Mesenchymal stem cell (in vitro differentiated cells and primary cell): ENCODE measurements around the gene METTL8.

Experiments
- DNase-seq: peaks from one replicate; pipeline ENCODE4 v3.0.0-alpha.2; 2013
- H2AFZ ChIP-seq: one replicate; pipeline ENCODE4 v1.6.1; 2013; ENCODE audit warnings: low read depth, mild to moderate bottlenecking, control low read depth, inconsistent platforms, low read length, moderate library complexity
- H2AK5ac ChIP-seq: 2 replicates; pipeline ENCODE4 v1.6.1; 2013; ENCODE audit warnings: low read length, moderate library complexity, mild to moderate bottlenecking, inconsistent platforms; ENCODE audit not compliant: severe bottlenecking
- H2BK120ac ChIP-seq: one replicate; pipeline ENCODE4 v1.6.1; 2013; ENCODE audit warnings: low read depth, mild to moderate bottlenecking, inconsistent platforms, low read length, moderate library complexity
- H2BK12ac ChIP-seq, 2 experiments: one replicate each; pipeline ENCODE4 v1.6.1; 2013; ENCODE audit warnings: inconsistent platforms in 2 of 2, low read length in 2 of 2, mild to moderate bottlenecking in 2 of 2, moderate library complexity in 2 of 2, control low read depth in 1 of 2
- H2BK15ac ChIP-seq: one replicate; pipeline ENCODE4 v1.6.1; 2013; ENCODE audit warnings: mild to moderate bottlenecking, low read depth, inconsistent platforms; ENCODE audit not compliant: poor library complexity, severe bottlenecking
- H2BK5ac ChIP-seq: 2 replicates; pipeline ENCODE4 v1.6.1; 2013; ENCODE audit warnings: low read depth, mild to moderate bottlenecking, low read length, control low read depth, inconsistent platforms; ENCODE audit not compliant: poor library complexity, severe bottlenecking
- H3K14ac ChIP-seq, 2 experiments: one replicate each; pipeline ENCODE4 v1.6.1; 2013; ENCODE audit warnings: inconsistent platforms in 2 of 2, low read length in 2 of 2, control low read depth in 1 of 2, mild to moderate bottlenecking in 1 of 2, moderate library complexity in 1 of 2
- H3K18ac ChIP-seq, 2 experiments: one replicate each; pipeline ENCODE4 v1.6.1; 2013; ENCODE audit warnings: inconsistent platforms in 2 of 2, low read length in 2 of 2, control low read depth in 1 of 2, low read depth in 1 of 2, mild to moderate bottlenecking in 1 of 2
- H3K23ac ChIP-seq, 2 experiments: one replicate each; pipeline ENCODE4 v1.6.1; 2013; ENCODE audit warnings: inconsistent platforms in 2 of 2, low read length in 2 of 2, mild to moderate bottlenecking in 2 of 2, moderate library complexity in 2 of 2, control low read depth in 1 of 2
- H3K27ac ChIP-seq: 2 replicates; pipeline ENCODE4 v1.5.1; 2013; ENCODE audit warnings: mild to moderate bottlenecking, moderate library complexity, low read length, control low read depth, inconsistent platforms; ENCODE audit not compliant: poor library complexity, severe bottlenecking
- H3K27me3 ChIP-seq, 2 experiments: 2 replicates each; pipeline versions ENCODE4 v1.6.1 to v1.7.0; 2013; ENCODE audit warnings: low read length in 2 of 2, mild to moderate bottlenecking in 2 of 2, moderate library complexity in 2 of 2, control low read depth in 1 of 2, inconsistent platforms in 1 of 2; ENCODE audit not compliant: control insufficient read depth in 1 of 2, insufficient read depth in 1 of 2
- H3K36me3 ChIP-seq, 2 experiments: 2 replicates each; pipeline versions ENCODE4 v1.6.1 to v1.7.0; 2013; ENCODE audit warnings: low read length in 2 of 2, control low read depth in 1 of 2, inconsistent platforms in 1 of 2, low read depth in 1 of 2, mild to moderate bottlenecking in 1 of 2; ENCODE audit not compliant: insufficient read depth in 2 of 2, control insufficient read depth in 1 of 2
- H3K4ac ChIP-seq, 2 experiments: one replicate each; pipeline ENCODE4 v1.6.1; 2013; ENCODE audit warnings: inconsistent platforms in 2 of 2, low read length in 2 of 2, mild to moderate bottlenecking in 2 of 2, moderate library complexity in 2 of 2, control low read depth in 1 of 2, low read depth in 1 of 2
- H3K4me1 ChIP-seq: 2 replicates; pipeline ENCODE4 v1.6.1; 2013; ENCODE audit warnings: low read depth, low read length, control low read depth; ENCODE audit not compliant: control insufficient read depth, insufficient read depth
- H3K4me2 ChIP-seq: 2 replicates; pipeline ENCODE4 v1.6.1; 2013; ENCODE audit warnings: low read length, mild to moderate bottlenecking, inconsistent platforms; ENCODE audit not compliant: poor library complexity, severe bottlenecking
- H3K4me3 ChIP-seq, 2 experiments: 2 replicates each; pipeline versions ENCODE4 v1.5.1 to v1.7.0; 2013; ENCODE audit warnings: low read length in 2 of 2, mild to moderate bottlenecking in 2 of 2, control low read depth in 1 of 2, low read depth in 1 of 2; ENCODE audit not compliant: insufficient read depth in 1 of 2
- H3K79me1 ChIP-seq: replicated peaks from 2 replicates; pipeline ENCODE4 v1.6.1; 2013; ENCODE audit warnings: mild to moderate bottlenecking, control low read depth, low read length, inconsistent platforms; ENCODE audit not compliant: poor library complexity, severe bottlenecking
- H3K9ac ChIP-seq: 2 replicates; pipeline ENCODE4 v1.7.0; 2013; ENCODE audit warnings: mild to moderate bottlenecking, low read length, moderate library complexity
- H3K9me3 ChIP-seq: 2 replicates; pipeline ENCODE4 v1.7.0; 2013; ENCODE audit warnings: mild to moderate bottlenecking, low read length; ENCODE audit not compliant: control insufficient read depth
- H4K8ac ChIP-seq: one replicate; pipeline ENCODE4 v1.6.1; 2013; ENCODE audit warnings: inconsistent platforms, mild to moderate bottlenecking, low read length, moderate library complexity
- H4K91ac ChIP-seq: one replicate; pipeline ENCODE4 v1.6.1; 2013; ENCODE audit warnings: mild to moderate bottlenecking, low read length, inconsistent platforms
- WGBS: methylation state at CpG from one replicate; pipeline ENCODE4 v1.1.7; 2013; ENCODE audit warnings: mixed read lengths; 5-methylcytosine and 5-hydroxymethylcytosine counted together

Gene METTL8

DNA sequence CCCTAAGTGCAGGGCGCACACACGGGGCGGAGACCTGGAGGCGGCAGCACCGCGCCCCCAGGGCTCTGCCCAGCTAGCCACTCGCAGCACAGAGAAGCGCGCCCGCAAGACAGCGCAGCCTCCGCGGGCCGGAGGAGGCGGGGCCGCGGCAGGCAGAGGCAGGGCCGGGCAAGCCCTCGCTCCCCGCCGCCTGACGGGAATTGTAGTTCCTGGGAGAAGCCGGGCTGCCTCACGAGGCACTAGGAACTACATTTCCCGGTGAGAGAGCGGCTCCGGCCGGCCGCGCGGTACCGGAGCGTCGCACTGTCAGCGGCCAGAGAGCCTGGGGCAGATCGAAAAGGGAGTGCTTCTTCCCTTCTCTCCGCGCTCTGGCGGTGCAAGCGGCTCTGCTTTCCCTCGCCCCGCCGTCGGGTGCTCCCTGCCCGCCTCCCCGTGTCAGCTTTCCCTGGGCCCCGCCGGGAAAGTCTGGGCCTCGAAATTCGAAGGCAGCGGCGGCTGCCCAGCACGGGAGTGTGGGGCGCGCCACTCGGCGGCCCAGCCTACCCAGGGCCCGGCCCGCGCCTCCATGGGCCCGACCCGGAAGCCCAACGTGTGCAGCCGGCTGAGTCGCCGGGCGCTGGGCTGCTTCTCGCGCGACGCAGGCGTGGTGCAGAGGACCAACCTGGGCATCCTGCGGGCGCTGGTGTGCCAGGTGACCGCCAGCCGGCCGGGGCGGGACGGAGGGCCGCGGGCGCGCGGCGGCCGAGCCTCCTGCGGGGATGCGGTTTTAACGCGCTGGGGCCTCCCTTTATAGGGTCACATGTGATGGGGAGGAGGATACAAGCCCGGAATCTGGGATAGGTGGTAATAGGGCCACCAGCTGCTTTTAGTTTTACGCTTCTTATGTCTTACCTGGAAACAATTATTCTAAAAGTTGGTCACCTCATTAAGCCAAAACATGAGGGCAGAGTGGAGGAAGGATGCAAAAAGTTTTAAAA lies 511 bp upstream of the METTL8 start, which contains the start of gene DCAF17:
DCAF17 (plus strand) TSS at position 214 of the 977 bp plus-strand sequence; CDS start at position 566, 352 bp downstream.
- under 1% methylated on average over 84 of the region's 92 CpGs for WGBS
- Histone ChIP-seq H3K79me1 (peaks cover 24% of the 10 kb centered on the region), H3K27ac (peak within 1 kb of the TSS; percentile 96), H2BK15ac (peak within 1 kb of the TSS; percentile 95), H3K18ac (peak within 1 kb of the TSS; percentile 89 to 99), H3K9ac (peak within 1 kb of the TSS; percentile 97), H3K14ac (peak within 1 kb of the TSS in 1 of 2 experiments; percentile 97), H4K91ac (peak within 1 kb of the TSS; percentile 98), H2AFZ (peak within 1 kb of the TSS; percentile 100), H2AK5ac (peak within 1 kb of the TSS; percentile 32), H3K27me3 (no peaks in the 10 kb centered on the region), H3K36me3 (peaks cover 12 to 38% of the 10 kb centered on the region in 2 experiments), H4K8ac (peak within 1 kb of the TSS; percentile 94), H3K23ac (peak within 1 kb of the TSS; percentile 83 to 85), H3K9me3 (peaks cover 11% of the 10 kb centered on the region), H2BK120ac (no peak within 1 kb of the TSS), H3K4me3 (peak within 1 kb of the TSS; percentile 88 to 100), H2BK12ac (peak within 1 kb of the TSS; percentile 0 to 21), H3K4me2 (peak within 1 kb of the TSS; percentile 79), H3K4ac (peak within 1 kb of the TSS; percentile 91 to 99), H2BK5ac (peak within 1 kb of the TSS; percentile 97), H3K4me1 (peaks cover 14% of the 10 kb centered on the region)
- DNase-seq, result peak; percentile 96

DNA sequence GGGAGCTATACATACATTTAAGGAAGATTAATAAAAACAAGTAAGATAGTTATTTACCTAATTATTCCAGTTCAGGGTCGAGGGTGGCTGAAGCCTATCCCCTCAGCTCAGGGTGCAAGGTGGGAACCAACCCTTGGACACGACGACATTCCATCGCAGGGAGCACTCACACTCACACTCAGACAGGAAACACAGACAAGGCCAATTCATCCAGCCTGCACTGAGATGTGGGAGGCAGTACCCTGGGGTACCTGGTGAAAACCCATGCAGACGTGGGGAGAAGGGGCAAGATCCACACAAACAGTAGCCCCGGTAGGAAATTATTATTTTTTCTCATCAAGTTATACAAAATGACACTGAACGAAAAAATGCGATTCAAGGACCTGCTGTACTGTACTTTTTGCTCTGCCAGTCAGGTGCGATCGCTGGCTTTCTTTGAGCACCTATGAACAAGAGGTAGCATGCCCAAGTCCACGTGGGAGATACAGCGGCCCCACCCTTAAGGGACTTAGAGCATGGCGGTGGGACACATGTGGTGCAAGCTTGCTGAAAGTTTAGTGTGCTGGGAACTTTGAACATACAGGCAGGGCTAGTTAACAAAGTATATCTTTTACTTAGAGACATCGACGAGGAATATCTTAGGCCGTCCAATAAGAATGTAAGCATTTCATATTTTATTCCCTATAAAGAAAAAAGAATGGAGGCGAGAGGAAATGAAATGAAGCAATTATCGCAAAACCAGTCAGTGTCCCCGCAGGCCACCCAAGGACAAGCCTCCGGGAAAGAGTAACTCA lies 624 bp downstream of the METTL8 start:
- peak overlapping the region; percentile 88 to 100 for H3K4me3 ChIP-seq
- H2BK5ac ChIP-seq, result no peak overlapping the region

GRCh38 chr2:171432206-171432968 lies 1.4 kb downstream of the METTL8 start:
- no peak overlapping the region for H2AFZ ChIP-seq
- H3K27ac ChIP-seq, result no peak overlapping the region
- H3K14ac ChIP-seq, result no peak overlapping the region
- no peak overlapping the region for H2BK120ac ChIP-seq
- no peak overlapping the region for H2BK12ac ChIP-seq
- H3K18ac ChIP-seq, result no peak overlapping the region
- peaks cover 8 to 18% of the 10 kb centered on the region in 2 experiments for H3K36me3 ChIP-seq
- no peak overlapping the region for H3K4me2 ChIP-seq
- 43% methylated on average over 4 of the region's 4 CpGs for WGBS
- no peak overlapping the region for H3K4ac ChIP-seq
- peaks cover 14% of the 10 kb centered on the region for H3K4me1 ChIP-seq
- peak overlapping the region; percentile 97 for H3K9ac ChIP-seq
- H4K8ac ChIP-seq, result no peak overlapping the region
- no peak overlapping the region for H2BK5ac ChIP-seq
- no peak overlapping the region for H2BK15ac ChIP-seq
- H3K27me3 ChIP-seq, result no peaks in the 10 kb centered on the region
- H3K23ac ChIP-seq, result no peak overlapping the region
- H2AK5ac ChIP-seq, result no peak overlapping the region
- DNase-seq, result peak; percentile 56
- peaks cover 27% of the 10 kb centered on the region for H3K79me1 ChIP-seq
- peak overlapping the region in 1 of 2 experiments; percentile 100 for H3K4me3 ChIP-seq
- peaks cover 11% of the 10 kb centered on the region for H3K9me3 ChIP-seq
- no peak overlapping the region for H4K91ac ChIP-seq

More for the DNA sequence above, 624 bp downstream of the METTL8 start:
- peak overlapping the region; percentile 97 for H3K9ac ChIP-seq
- H3K4me2 ChIP-seq, result peak overlapping the region; percentile 74
- H3K27ac ChIP-seq, result peak overlapping the region; percentile 79
- peak; percentile 52 for DNase-seq
- H3K18ac ChIP-seq, result peak overlapping the region; percentile 89 to 95
- peak overlapping the region; percentile 69 for H4K8ac ChIP-seq
- H3K79me1 ChIP-seq, result peaks cover 26% of the 10 kb centered on the region
- no peak overlapping the region for H3K23ac ChIP-seq
- H3K14ac ChIP-seq, result peak overlapping the region in 1 of 2 experiments; percentile 87
- peaks cover 8 to 26% of the 10 kb centered on the region in 2 experiments for H3K36me3 ChIP-seq
- 20% methylated on average over 16 of the region's 20 CpGs for WGBS
- H2BK12ac ChIP-seq, result peak overlapping the region in 1 of 2 experiments; percentile 0
- peak overlapping the region; percentile 19 for H4K91ac ChIP-seq
- peaks cover 14% of the 10 kb centered on the region for H3K4me1 ChIP-seq
- H2AFZ ChIP-seq, result peak overlapping the region; percentile 100
- peak overlapping the region; percentile 32 for H2AK5ac ChIP-seq
- peak overlapping the region in 1 of 2 experiments; percentile 63 for H3K4ac ChIP-seq
- no peak overlapping the region for H2BK15ac ChIP-seq
- H3K27me3 ChIP-seq, result no peaks in the 10 kb centered on the region
- peaks cover 11% of the 10 kb centered on the region for H3K9me3 ChIP-seq
- H2BK120ac ChIP-seq, result no peak overlapping the region
